Measurements from ENCODE around the gene PDHX.
"Not testable (repeated sequence)": the region's sequence is repeated elsewhere in the genome, so short reads cannot be mapped to it uniquely, and the experiment has no call there.

PDHX gene

GRCh38 chr11:34913556-34913955, 2.9 kb upstream of the PDHX start:
- DNase-seq: not testable (repeated sequence)

- DNase-seq: no peak
Observed at GRCh38 chr11:34915136-34916014, 1.0 kb upstream of the PDHX start.

GRCh38 chr11:34916843-34917770, 689 bp downstream of the PDHX start:
- DNase-seq: no peak

GRCh38 chr11:34921156-34921555, 4.7 kb downstream of the PDHX start:
- no peak for DNase-seq

- no peak for DNase-seq
Observed at GRCh38 chr11:34924714-34925113, 8.3 kb downstream of the PDHX start.

GRCh38 chr11:34926101-34926830, 9.8 kb downstream of the PDHX start:
- DNase-seq: no peak

- no peak for DNase-seq
Observed at GRCh38 chr11:34926831-34927132, 10.4 kb downstream of the PDHX start.

- DNase-seq: no peak
Observed at GRCh38 chr11:34928268-34928959, 12.0 kb downstream of the PDHX start.

GRCh38 chr11:34928960-34929680, 12.7 kb downstream of the PDHX start:
- no peak for DNase-seq

GRCh38 chr11:34929794-34930763, 13.7 kb downstream of the PDHX start:
- DNase-seq: no peak

- DNase-seq: no peak
Observed at GRCh38 chr11:34936945-34937629, 20.7 kb downstream of the PDHX start.

GRCh38 chr11:34938611-34939010, 22.2 kb downstream of the PDHX start:
- DNase-seq: no peak

GRCh38 chr11:34940026-34940677, 23.7 kb downstream of the PDHX start:
- DNase-seq: no peak

GRCh38 chr11:34941688-34942087, 25.3 kb downstream of the PDHX start:
- no peak for DNase-seq

GRCh38 chr11:34944692-34945091, 28.3 kb downstream of the PDHX start:
- DNase-seq: no peak

- DNase-seq: no peak
Observed at GRCh38 chr11:34948696-34949095, 32.3 kb downstream of the PDHX start.

GRCh38 chr11:34953955-34954354, 37.5 kb downstream of the PDHX start:
- no peak for DNase-seq

GRCh38 chr11:34957206-34957605, 40.8 kb downstream of the PDHX start:
- DNase-seq: no peak

GRCh38 chr11:34957606-34958005, 41.2 kb downstream of the PDHX start:
- DNase-seq: no peak

- DNase-seq: no peak
Observed at GRCh38 chr11:34959770-34960169, 43.4 kb downstream of the PDHX start.

All from activated CD4-positive, alpha-beta T cell treated with anti-CD3 and anti-CD28 coated beads, Interleukin-2, amount 50 U/mL, for 4 hours (primary cell).